Hepatocyte (in vitro differentiated cells): ENCODE data around the gene MX2. TPM values are rescaled to one million over a fixed set of nuclear protein-coding genes. Genes with fewer than 3 reads are reported as not detected.
"Not testable (repeated sequence)": the region's sequence is repeated elsewhere in the genome, so short reads cannot be mapped to it uniquely, and the experiment has no call there.

Experiments
- DNase-seq: peaks from one replicate; pipeline ENCODE4 v3.0.0-alpha.2; 2016; ENCODE audit warnings: low spot score
- H2AFZ ChIP-seq: fragments of 200-600 bp; sonication (generic); 2 replicates; pipeline ENCODE4 v1.6.0; 2016; ENCODE audit warnings: antibody characterized with exemption, mild to moderate bottlenecking
- H3K27ac ChIP-seq: fragments of 200-600 bp; sonication (generic); 2 replicates; pipeline ENCODE4 v1.5.1; 2016; ENCODE audit warnings: mild to moderate bottlenecking
- H3K27me3 ChIP-seq: fragments of 200-600 bp; sonication (generic); 2 replicates; pipeline ENCODE4 v1.6.1; 2016
- H3K36me3 ChIP-seq: fragments of 200-600 bp; sonication (generic); replicated peaks from 2 replicates; pipeline ENCODE4 v1.5.1; 2016; ENCODE audit warnings: low read depth; ENCODE audit not compliant: insufficient read depth
- H3K4me1 ChIP-seq: fragments of 200-600 bp; sonication (generic); 2 replicates; pipeline ENCODE4 v1.5.1; 2016; ENCODE audit warnings: mild to moderate bottlenecking, moderate library complexity; ENCODE audit not compliant: insufficient read depth
- H3K4me2 ChIP-seq: fragments of 200-600 bp; sonication (generic); 2 replicates; pipeline ENCODE4 v1.6.0; 2016
- H3K4me3 ChIP-seq: fragments of 200-600 bp; sonication (generic); 2 replicates; pipeline ENCODE4 v1.5.1; 2016; ENCODE audit warnings: mild to moderate bottlenecking
- H3K79me2 ChIP-seq: fragments of 200-600 bp; sonication (generic); 2 replicates; pipeline ENCODE4 v1.6.0; 2017; ENCODE audit warnings: mild to moderate bottlenecking
- H3K9me2 ChIP-seq: fragments of 200-600 bp; sonication (generic); replicated peaks from 2 replicates; pipeline ENCODE4 v1.6.0; 2017; ENCODE audit warnings: mild to moderate bottlenecking; ENCODE audit not compliant: insufficient read depth
- H3K9me3 ChIP-seq: fragments of 200-600 bp; sonication (generic); 2 replicates; pipeline ENCODE4 v1.5.1; 2016; ENCODE audit warnings: low read depth, mild to moderate bottlenecking
- H4K20me1 ChIP-seq: fragments of 200-600 bp; sonication (generic); 2 replicates; pipeline ENCODE4 v1.6.0; 2016; ENCODE audit warnings: mild to moderate bottlenecking; ENCODE audit not compliant: insufficient read depth, poor library complexity, severe bottlenecking
- EZH2 ChIP-seq: fragments of 200-600 bp; sonication (generic); IDR thresholded peaks from 2 replicates; pipeline ENCODE4 v1.6.1; 2016; ENCODE audit warnings: antibody characterized with exemption, mild to moderate bottlenecking, borderline replicate concordance
- EZH2phosphoT487 ChIP-seq: fragments of 200-600 bp; sonication (generic); IDR thresholded peaks from one replicate; pipeline ENCODE4 v1.6.1; 2018; ENCODE audit warnings: antibody characterized with exemption, mild to moderate bottlenecking, low read depth, moderate library complexity; ENCODE audit not compliant: unreplicated experiment, severe bottlenecking
- WGBS: methylation state at CpG from one replicate; pipeline ENCODE4 v1.1.6; 2016; ENCODE audit warnings: low lambda C conversion rate; ENCODE audit errors: missing lambda C conversion rate; 5-methylcytosine and 5-hydroxymethylcytosine counted together
- polyA plus RNA-seq: library from polyadenylated mRNA; unstranded; fragments of >200 nt; fragmentation: Nextera tagmentation; extraction: Ambion mirVana; gene quantifications from 2 replicates; pipeline ENCODE4 v1.2.1, GENCODE V29; 2016
- total RNA-seq: library from RNA; depleted of rRNA; stranded (reverse); fragments of >200 nt; gene quantifications from 2 replicates; pipeline ENCODE4 v1.2.3, GENCODE V29; 2014
- TF ChIP-seq, protein P1 (sequence below): fragments of 200-600 bp; sonication (generic); IDR thresholded peaks from 2 replicates; pipeline ENCODE4 v1.5.1; 2016; ENCODE audit warnings: antibody characterized with exemption, mild to moderate bottlenecking; ENCODE audit not compliant: poor library complexity

The MX2 gene
- total and polyA plus RNA-seq, 2 experiments from 2014 or later, result 1.1 to 2.6 TPM

DNA sequence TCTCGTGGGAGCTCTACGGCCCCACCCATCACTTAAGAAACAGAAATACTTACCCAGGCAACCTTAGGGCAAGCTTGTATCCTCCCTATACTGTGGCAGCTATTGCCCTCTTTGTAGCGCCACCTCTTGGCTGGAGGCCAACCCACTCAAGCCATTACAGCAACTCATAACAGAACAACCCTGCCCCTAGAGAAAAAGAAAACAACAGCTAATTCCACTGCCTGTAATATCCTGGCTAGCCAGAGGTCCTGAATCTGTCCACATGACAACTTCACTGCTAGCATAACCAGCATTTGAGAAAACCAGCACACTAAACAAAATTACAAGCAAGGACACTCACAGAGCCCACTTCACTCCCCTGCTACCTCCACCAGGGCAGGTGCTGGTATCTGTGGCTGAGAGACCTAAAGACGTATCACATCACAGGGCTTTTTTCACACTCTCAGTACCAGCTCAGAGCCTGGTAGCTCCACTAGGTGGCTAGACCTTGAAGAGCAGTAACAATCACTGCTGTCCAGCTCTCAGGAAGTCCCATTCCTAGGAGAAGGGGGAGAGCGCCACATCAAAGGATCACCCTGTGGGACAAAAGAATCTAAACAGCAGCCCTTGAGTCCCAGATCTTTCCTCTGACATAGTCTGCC is 49.7 kb downstream of the MX2 start:
- Histone ChIP-seq H3K9me2 (no peaks in the 10 kb centered on the region), H2AFZ (no peak overlapping the region), H3K4me2 (no peak overlapping the region), H4K20me1 (no peaks in the 10 kb centered on the region), H3K4me1 (no peaks in the 10 kb centered on the region), H3K9me3 (no peaks in the 10 kb centered on the region), H3K27ac (no peak overlapping the region), H3K36me3 (no peaks in the 10 kb centered on the region), H3K27me3 (no peaks in the 10 kb centered on the region), H3K4me3 (no peak overlapping the region), H3K79me2 (no peaks in the 10 kb centered on the region)
- WGBS, result 95% methylated on average over 5 of the region's 5 CpGs
- TF ChIP-seq, protein P1, sequence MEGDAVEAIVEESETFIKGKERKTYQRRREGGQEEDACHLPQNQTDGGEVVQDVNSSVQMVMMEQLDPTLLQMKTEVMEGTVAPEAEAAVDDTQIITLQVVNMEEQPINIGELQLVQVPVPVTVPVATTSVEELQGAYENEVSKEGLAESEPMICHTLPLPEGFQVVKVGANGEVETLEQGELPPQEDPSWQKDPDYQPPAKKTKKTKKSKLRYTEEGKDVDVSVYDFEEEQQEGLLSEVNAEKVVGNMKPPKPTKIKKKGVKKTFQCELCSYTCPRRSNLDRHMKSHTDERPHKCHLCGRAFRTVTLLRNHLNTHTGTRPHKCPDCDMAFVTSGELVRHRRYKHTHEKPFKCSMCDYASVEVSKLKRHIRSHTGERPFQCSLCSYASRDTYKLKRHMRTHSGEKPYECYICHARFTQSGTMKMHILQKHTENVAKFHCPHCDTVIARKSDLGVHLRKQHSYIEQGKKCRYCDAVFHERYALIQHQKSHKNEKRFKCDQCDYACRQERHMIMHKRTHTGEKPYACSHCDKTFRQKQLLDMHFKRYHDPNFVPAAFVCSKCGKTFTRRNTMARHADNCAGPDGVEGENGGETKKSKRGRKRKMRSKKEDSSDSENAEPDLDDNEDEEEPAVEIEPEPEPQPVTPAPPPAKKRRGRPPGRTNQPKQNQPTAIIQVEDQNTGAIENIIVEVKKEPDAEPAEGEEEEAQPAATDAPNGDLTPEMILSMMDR, result no peak
- TF ChIP-seq EZH2phosphoT487 (no peak), EZH2 (no peak)
- no peak for DNase-seq

DNA sequence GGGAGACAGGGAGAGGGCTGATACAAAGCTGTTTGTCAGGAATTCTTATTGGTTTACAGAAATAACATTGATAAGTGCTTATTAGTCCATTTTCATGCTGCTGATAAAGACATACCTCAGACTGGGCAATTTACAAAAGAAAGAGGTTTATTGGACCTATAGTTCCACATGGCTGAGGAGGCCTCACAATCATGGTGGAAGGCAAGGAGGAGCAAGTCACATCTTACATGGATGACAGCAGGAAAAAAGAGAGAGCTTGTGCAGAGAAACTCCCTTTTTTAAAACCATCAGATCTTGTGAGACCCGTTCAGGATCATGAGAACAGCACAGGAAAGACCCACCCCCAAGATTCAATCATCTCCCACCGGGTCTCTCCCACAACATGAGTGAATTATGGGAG is 55.7 kb downstream of the MX2 start:
- not testable (repeated sequence) for DNase-seq, H3K4me1 ChIP-seq, H3K9me3 ChIP-seq, H2AFZ ChIP-seq, H3K9me2 ChIP-seq, H3K4me2 ChIP-seq, H3K27ac ChIP-seq, H3K79me2 ChIP-seq, H4K20me1 ChIP-seq, H3K4me3 ChIP-seq, H3K36me3 ChIP-seq, H3K27me3 ChIP-seq
- WGBS, result 92% methylated on average over 2 of the region's 2 CpGs

DNA sequence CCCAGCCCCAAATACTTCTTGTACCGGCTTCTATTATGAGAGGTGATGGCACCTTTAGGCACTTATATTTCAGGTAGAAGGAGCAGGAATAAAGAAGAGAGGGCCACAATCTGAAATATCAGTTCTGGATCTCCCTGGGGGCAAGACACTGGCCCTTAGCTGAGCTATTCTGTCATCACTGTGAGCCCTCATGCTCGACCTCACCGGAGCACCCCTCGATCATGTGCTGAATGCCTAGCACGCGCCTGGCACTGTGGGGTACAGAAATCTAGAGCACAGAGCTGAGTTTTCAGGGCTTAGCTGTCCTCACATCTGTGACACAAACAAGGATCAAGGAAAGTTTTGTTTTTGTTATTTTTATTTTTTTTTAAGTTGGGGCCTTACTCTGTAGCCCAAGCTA is 56.6 kb downstream of the MX2 start:
- Histone ChIP-seq H3K27me3 (no peaks in the 10 kb centered on the region), H3K4me3 (no peak overlapping the region), H3K36me3 (no peaks in the 10 kb centered on the region), H3K4me1 (peaks cover 10% of the 10 kb centered on the region), H3K9me2 (no peaks in the 10 kb centered on the region), H3K27ac (no peak overlapping the region), H3K4me2 (no peak overlapping the region), H3K79me2 (no peaks in the 10 kb centered on the region), H4K20me1 (no peaks in the 10 kb centered on the region), H2AFZ (no peak overlapping the region), H3K9me3 (no peaks in the 10 kb centered on the region)
- DNase-seq, result no peak
- 97% methylated on average over 6 of the region's 6 CpGs for WGBS
- TF ChIP-seq EZH2 (no peak), EZH2phosphoT487 (no peak)
- TF ChIP-seq, protein P1, result no peak

DNA sequence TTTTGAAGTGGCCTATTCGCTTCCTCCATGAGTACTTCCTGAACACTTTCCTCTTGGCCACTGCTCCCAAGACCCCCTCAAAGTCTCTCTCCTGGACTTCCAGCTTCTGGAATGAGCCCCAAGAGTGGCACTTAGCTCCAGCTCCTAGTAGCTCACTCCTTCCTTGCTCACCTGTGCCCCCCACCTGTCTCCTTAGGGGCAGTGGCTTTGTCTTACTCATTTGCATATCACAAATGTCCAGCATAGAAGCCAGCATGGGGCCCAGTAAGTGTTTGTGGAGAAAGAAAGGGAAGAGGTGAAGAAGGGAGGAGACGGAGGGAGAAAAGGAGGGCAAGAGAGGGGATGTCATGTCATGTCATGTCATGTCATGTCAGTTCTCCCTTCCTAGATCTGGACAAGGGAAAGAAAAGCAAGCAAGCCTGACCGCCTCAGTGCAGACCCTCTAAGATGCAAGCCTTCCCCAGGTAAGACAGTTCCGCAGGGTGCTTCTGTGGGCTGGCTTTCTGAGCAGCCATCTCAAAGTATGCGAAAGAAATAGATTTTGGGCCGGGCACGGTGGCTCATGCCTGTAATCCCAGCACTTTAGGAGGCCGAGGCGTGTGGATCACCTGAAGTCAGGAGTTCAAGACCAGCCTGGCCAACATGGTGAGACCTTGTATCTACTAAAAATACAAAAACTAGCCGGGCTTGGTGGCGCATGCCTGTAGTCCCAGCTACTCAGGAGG is 57.3 kb downstream of the MX2 start:
- TF ChIP-seq, protein P1, result no peak
- TF ChIP-seq EZH2phosphoT487 (no peak), EZH2 (no peak)
- no peak for DNase-seq
- H3K36me3 ChIP-seq, result no peaks in the 10 kb centered on the region
- no peaks in the 10 kb centered on the region for H3K27me3 ChIP-seq
- H3K9me2 ChIP-seq, result no peaks in the 10 kb centered on the region
- no peaks in the 10 kb centered on the region for H3K79me2 ChIP-seq
- peaks cover 10% of the 10 kb centered on the region for H3K4me1 ChIP-seq
- H3K4me2 ChIP-seq, result peak overlapping the region; percentile 97
- 94% methylated on average over 11 of the region's 11 CpGs for WGBS
- no peak overlapping the region for H3K4me3 ChIP-seq
- no peak overlapping the region for H2AFZ ChIP-seq
- peak overlapping the region; percentile 99 for H3K27ac ChIP-seq
- H3K9me3 ChIP-seq, result no peaks in the 10 kb centered on the region
- no peaks in the 10 kb centered on the region for H4K20me1 ChIP-seq
